ENCODE measurements around the gene PXT1.

Gene PXT1

GRCh38 chr6:36432151-36432671 lies 10.4 kb downstream of the PXT1 start:
- H3K4me3 ChIP-seq (replicated peaks; ENCODE audit: low read depth, low read length) = no peak overlapping the region
- no peak for DNase-seq (ENCODE audit: low read depth)
- TF ChIP-seq, protein P1, sequence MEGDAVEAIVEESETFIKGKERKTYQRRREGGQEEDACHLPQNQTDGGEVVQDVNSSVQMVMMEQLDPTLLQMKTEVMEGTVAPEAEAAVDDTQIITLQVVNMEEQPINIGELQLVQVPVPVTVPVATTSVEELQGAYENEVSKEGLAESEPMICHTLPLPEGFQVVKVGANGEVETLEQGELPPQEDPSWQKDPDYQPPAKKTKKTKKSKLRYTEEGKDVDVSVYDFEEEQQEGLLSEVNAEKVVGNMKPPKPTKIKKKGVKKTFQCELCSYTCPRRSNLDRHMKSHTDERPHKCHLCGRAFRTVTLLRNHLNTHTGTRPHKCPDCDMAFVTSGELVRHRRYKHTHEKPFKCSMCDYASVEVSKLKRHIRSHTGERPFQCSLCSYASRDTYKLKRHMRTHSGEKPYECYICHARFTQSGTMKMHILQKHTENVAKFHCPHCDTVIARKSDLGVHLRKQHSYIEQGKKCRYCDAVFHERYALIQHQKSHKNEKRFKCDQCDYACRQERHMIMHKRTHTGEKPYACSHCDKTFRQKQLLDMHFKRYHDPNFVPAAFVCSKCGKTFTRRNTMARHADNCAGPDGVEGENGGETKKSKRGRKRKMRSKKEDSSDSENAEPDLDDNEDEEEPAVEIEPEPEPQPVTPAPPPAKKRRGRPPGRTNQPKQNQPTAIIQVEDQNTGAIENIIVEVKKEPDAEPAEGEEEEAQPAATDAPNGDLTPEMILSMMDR (IDR thresholded peaks at IDR 0.05; ENCODE audit: low read length, missing control alignments) = no peak

- no peak overlapping the region for H3K4me3 ChIP-seq (replicated peaks; ENCODE audit: low read depth, low read length)
- DNase-seq (ENCODE audit: low read depth) = no peak
- TF ChIP-seq, protein P1 (IDR thresholded peaks at IDR 0.05; ENCODE audit: low read length, missing control alignments) = no peak
Measured at GRCh38 chr6:36431197-36431596, 11.5 kb downstream of the PXT1 start.

DNA sequence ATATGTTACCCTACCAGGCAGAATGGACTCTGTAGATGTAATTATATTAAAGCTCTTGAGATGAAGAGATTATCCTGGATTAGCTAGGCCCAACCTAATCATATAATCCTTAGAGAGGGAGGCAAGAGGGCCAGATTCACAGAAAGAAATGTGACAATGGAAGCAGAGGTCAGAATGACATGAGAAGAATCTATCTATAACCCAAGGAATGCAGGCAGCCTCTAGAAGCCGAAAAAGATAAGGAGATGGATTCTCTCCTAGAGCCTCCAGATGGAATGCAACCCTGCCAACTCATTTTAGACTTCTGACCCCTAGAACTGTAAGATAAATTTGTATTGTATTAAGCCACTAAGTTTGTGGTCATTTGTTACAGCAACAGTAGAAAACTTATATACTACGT lies 12.3 kb downstream of the PXT1 start:
- TF ChIP-seq, protein P1 (IDR thresholded peaks at IDR 0.05; ENCODE audit: low read length, missing control alignments) = no peak
- peak; percentile 51 for DNase-seq (ENCODE audit: low read depth)
- no peak overlapping the region for H3K4me3 ChIP-seq (replicated peaks; ENCODE audit: low read depth, low read length)

DNA sequence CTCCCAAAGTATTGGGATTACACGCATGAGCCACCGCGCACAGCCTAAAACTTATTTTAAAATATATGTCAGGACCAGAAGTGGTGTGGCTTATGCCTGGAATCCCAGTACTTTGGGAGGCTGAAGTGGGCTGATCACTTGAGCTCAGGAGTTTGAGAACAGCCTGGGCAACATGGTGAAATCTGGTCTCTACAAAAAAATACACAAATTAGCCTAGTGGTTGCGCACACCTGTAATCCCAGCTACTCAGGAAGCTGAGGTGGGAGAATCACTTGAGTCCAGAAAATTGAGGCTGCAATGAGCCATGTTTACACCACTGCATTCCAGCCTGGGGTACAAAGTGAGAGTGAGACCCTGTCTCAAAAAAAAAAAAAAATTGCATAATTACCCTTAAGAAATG lies 13.7 kb downstream of the PXT1 start:
- H3K4me3 ChIP-seq (replicated peaks; ENCODE audit: low read depth, low read length) = no peak overlapping the region
- no peak for DNase-seq (ENCODE audit: low read depth)
- TF ChIP-seq, protein P1 (IDR thresholded peaks at IDR 0.05; ENCODE audit: low read length, missing control alignments) = peak; percentile 26

DNA sequence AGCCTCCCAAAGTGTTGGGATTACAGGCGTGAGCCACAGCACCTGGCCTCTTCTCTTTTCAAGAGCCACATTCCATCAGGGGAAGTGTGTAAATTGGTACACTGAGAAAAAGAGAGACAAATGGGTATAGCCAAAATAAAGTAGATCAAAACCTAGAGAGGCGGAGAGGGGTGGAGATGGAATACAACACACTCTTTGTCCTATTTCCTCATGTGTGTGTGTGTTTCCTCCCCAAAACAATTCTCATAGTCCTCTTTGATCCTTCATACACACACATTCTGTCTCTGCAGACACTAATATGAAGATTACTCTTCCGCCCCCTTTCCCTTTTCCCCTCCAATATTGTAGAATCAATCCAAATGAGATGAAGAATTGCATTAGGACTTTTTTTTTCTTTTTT lies 16.0 kb downstream of the PXT1 start:
- DNase-seq (ENCODE audit: low read depth) = no peak
- H3K4me3 ChIP-seq (replicated peaks; ENCODE audit: low read depth, low read length) = no peak overlapping the region
- TF ChIP-seq, protein P1 (IDR thresholded peaks at IDR 0.05; ENCODE audit: low read length, missing control alignments) = no peak

GRCh38 chr6:36423101-36423824 lies 19.4 kb downstream of the PXT1 start:
- peak overlapping the region; percentile 74 for H3K4me3 ChIP-seq (replicated peaks; ENCODE audit: low read depth, low read length)
- peak; percentile 98 for DNase-seq (ENCODE audit: low read depth)
- TF ChIP-seq, protein P1 (IDR thresholded peaks at IDR 0.05; ENCODE audit: low read length, missing control alignments) = peak; percentile 66

GRCh38 chr6:36422714-36423100 lies 19.9 kb downstream of the PXT1 start:
- TF ChIP-seq, protein P1 (IDR thresholded peaks at IDR 0.05; ENCODE audit: low read length, missing control alignments) = no peak
- H3K4me3 ChIP-seq (replicated peaks; ENCODE audit: low read depth, low read length) = peak overlapping the region; percentile 74
- DNase-seq (ENCODE audit: low read depth) = no peak
